Measurements from ENCODE around the gene PPFIA4. TPM values are rescaled to one million over a fixed set of nuclear protein-coding genes. Genes with fewer than 3 reads are reported as not detected.

PPFIA4 gene
- total and polyA plus RNA-seq, 2 of the 4 experiments (the other 2 are of a cell fraction): 5.4 to 13.7 TPM

- Histone ChIP-seq H3K4me1 (ENCODE audit: control insufficient read depth, insufficient read depth, low read length) (no peaks in the 10 kb centered on the region), H3K4me2 (ENCODE audit: low read depth, low read length) (no peak overlapping the region), H2BK5ac (ENCODE audit: low read depth, low read length, poor library complexity, severe bottlenecking) (no peak overlapping the region), H2BK120ac (ENCODE audit: low read depth, low read length) (no peak overlapping the region), H3K23ac (ENCODE audit: low read depth, low read length) (no peak overlapping the region), H2AK9ac (replicated peaks; ENCODE audit: low read depth, low read length, poor library complexity) (no peak overlapping the region), H2BK15ac (ENCODE audit: low read depth, low read length) (no peak overlapping the region), H3K14ac (replicated peaks; ENCODE audit: low read depth, low read length) (no peak overlapping the region), H3K56ac (ENCODE audit: extremely low read depth, insufficient read depth, low read length) (no peak overlapping the region), H4K20me1 (ENCODE audit: insufficient read depth, low read length) (no peaks in the 10 kb centered on the region), H3K36me3 (ENCODE audit: control insufficient read depth, insufficient read depth, low read length) (no peaks in the 10 kb centered on the region), H3K27ac (ENCODE audit: insufficient read depth, low read length) (no peak overlapping the region), H3K4me3 (ENCODE audit: insufficient read depth, low read depth, low read length) (no peak overlapping the region), H4K91ac (ENCODE audit: insufficient read depth, low read depth, low read length) (no peak overlapping the region), H3K4ac (ENCODE audit: low read depth, low read length) (no peak overlapping the region), H4K8ac (ENCODE audit: low read depth in 2 of 2, low read length in 2 of 2) (no peak overlapping the region), H3K18ac (ENCODE audit: low read depth, low read length) (no peak overlapping the region), H2AFZ (replicated peaks; ENCODE audit: low read length, poor library complexity) (no peak overlapping the region), H3K79me1 (ENCODE audit: low read depth in 1 of 2, low read length in 2 of 2) (no peaks in the 10 kb centered on the region), H3K27me3 (ENCODE audit: control insufficient read depth, insufficient read depth, low read length) (peaks cover 47% of the 10 kb centered on the region), H2BK20ac (ENCODE audit: low read depth, low read length) (no peak overlapping the region), H4K5ac (ENCODE audit: low read depth, low read length) (no peak overlapping the region), H3K9ac (ENCODE audit: low read depth, low read length) (no peak overlapping the region), H3K9me3 (ENCODE audit: control insufficient read depth, insufficient read depth, low read length) (peaks cover 9% of the 10 kb centered on the region), H2AK5ac (ENCODE audit: low read depth, low read length) (no peak overlapping the region), H3K9me1 (ENCODE audit: insufficient read depth, low read length) (no peaks in the 10 kb centered on the region)
- dilution Hi-C loops (cut with HindIII; ENCODE audit: low sequenced_read_pairs, unreplicated experiment): no loop called here
- BruUV-seq (replicated peaks): no TSS peak
- WGBS, 2 experiments (ENCODE audit: extremely low coverage in 2 of 2, insufficient read length in 1 of 2): no CpG with 5 or more reads among the region's 1 CpG
- in situ Hi-C loops (cut with MboI; ENCODE audit: low sequenced_read_pairs): no loop called here
- POLR2A ChIA-PET (ENCODE audit: unreplicated experiment): no interaction called here
- CTCF ChIA-PET: no interaction called here
- intact Hi-C loops (cut with micrococcal nuclease): no loop called here
- TF ChIP-seq ELK1 (IDR thresholded peaks at IDR 0.05; ENCODE audit: borderline replicate concordance, low read depth, low read length): no peak
- no peak for TF ChIP-seq MXI1 (IDR thresholded peaks at IDR 0.05; ENCODE audit: borderline replicate concordance, low read depth, low read length)
- no peak for TF ChIP-seq FOS (IDR thresholded peaks at IDR 0.05; ENCODE audit: low read depth, low read length)
- no peak for TF ChIP-seq USF2 (IDR thresholded peaks at IDR 0.05; ENCODE audit: low read depth, low read length)
- TF ChIP-seq RCOR1 (IDR thresholded peaks at IDR 0.05; ENCODE audit: insufficient replicate concordance, low read length): no peak
- no peak for TF ChIP-seq CTCF (conservative IDR thresholded peaks at IDR 0.05; ENCODE audit: low read depth, low read length)
- TF ChIP-seq NFE2L2 (IDR thresholded peaks at IDR 0.05; ENCODE audit: low read depth, low read length): no peak
- no peak for TF ChIP-seq MAFK (IDR thresholded peaks at IDR 0.05; ENCODE audit: low read depth, low read length)
- no peak for TF ChIP-seq CEBPB (IDR thresholded peaks at IDR 0.05; ENCODE audit: low read depth, low read length)
- TF ChIP-seq RFX5 (IDR thresholded peaks at IDR 0.05; ENCODE audit: low read depth, low read length): no peak
- TF ChIP-seq SMC3 (IDR thresholded peaks at IDR 0.05; ENCODE audit: low read depth, low read length): no peak
- no peak for TF ChIP-seq CHD1 (IDR thresholded peaks at IDR 0.05; ENCODE audit: low read depth, low read length)
- TF ChIP-seq MAZ (IDR thresholded peaks at IDR 0.05; ENCODE audit: borderline replicate concordance, low read depth, low read length): no peak
- no peak for TF ChIP-seq RAD21 (IDR thresholded peaks at IDR 0.05; ENCODE audit: low read length)
- no peak for TF ChIP-seq BHLHE40 (IDR thresholded peaks at IDR 0.05; ENCODE audit: low read depth, low read length)
- TF ChIP-seq POLR2A (IDR thresholded peaks at IDR 0.05; ENCODE audit: low read depth, low read length): no peak
- DNase-seq (no peak), ATAC-seq (ENCODE audit: low read depth) (no peak)
Observed at GRCh38 chr1:203098445-203098844, 72.2 kb downstream of the PPFIA4 start.
